Osteoblast (primary cell): ENCODE measurements around the gene CXorf65. TPM values are rescaled to one million over a fixed set of nuclear protein-coding genes. Genes with fewer than 3 reads are reported as not detected.

Experiments
- DNase-seq: peaks from one replicate; pipeline ENCODE4 v3.0.0; 2011; ENCODE audit warnings: low spot score, mixed read lengths; ENCODE audit not compliant: insufficient read length; ENCODE audit errors: missing footprints
- H2AFZ ChIP-seq: 2 replicates; pipeline ENCODE4 v1.6.0; 2011; ENCODE audit warnings: mild to moderate bottlenecking, low read length
- H3K27ac ChIP-seq: 2 replicates; pipeline ENCODE4 v1.5.1; 2011; ENCODE audit warnings: mild to moderate bottlenecking, low read depth, low read length, moderate library complexity
- H3K27me3 ChIP-seq: 2 replicates; pipeline ENCODE4 v1.6.0; 2012; ENCODE audit warnings: mild to moderate bottlenecking, control low read depth, inconsistent platforms, low read length, moderate library complexity; ENCODE audit not compliant: insufficient read depth
- H3K36me3 ChIP-seq: 2 replicates; pipeline ENCODE4 v1.5.1; 2011; ENCODE audit warnings: mild to moderate bottlenecking, low read length, control low read depth, moderate library complexity; ENCODE audit not compliant: insufficient read depth
- H3K4me1 ChIP-seq: 2 replicates; pipeline ENCODE4 v1.5.1; 2011; ENCODE audit warnings: mild to moderate bottlenecking, low read length, control low read depth, moderate library complexity; ENCODE audit not compliant: insufficient read depth
- H3K4me2 ChIP-seq: 2 replicates; pipeline ENCODE4 v1.6.0; 2011; ENCODE audit warnings: mild to moderate bottlenecking, low read length; ENCODE audit not compliant: insufficient read depth
- H3K4me3 ChIP-seq: fragments of 200-600 bp; sonication (generic); 3 replicates; pipeline ENCODE4 v1.5.1; 2012; ENCODE audit warnings: mild to moderate bottlenecking, low read length, inconsistent platforms; ENCODE audit not compliant: insufficient read depth
- H3K79me2 ChIP-seq: 2 replicates; pipeline ENCODE4 v1.6.0; 2012; ENCODE audit warnings: mild to moderate bottlenecking, low read length, control low read depth, inconsistent platforms; ENCODE audit not compliant: insufficient read depth
- H3K9me3 ChIP-seq: 2 replicates; pipeline ENCODE4 v1.5.1; 2011; ENCODE audit warnings: low read depth, low read length, control low read depth
- H4K20me1 ChIP-seq: 2 replicates; pipeline ENCODE4 v1.6.0; 2012; ENCODE audit warnings: mild to moderate bottlenecking, low read length, control low read depth; ENCODE audit not compliant: insufficient read depth
- total RNA-seq: library from RNA; depleted of rRNA; stranded (reverse); fragments of >200 nt; gene quantifications from 2 replicates; pipeline ENCODE4 v1.2.3, GENCODE V29; 2012
- TF ChIP-seq, protein P1 (sequence below): IDR thresholded peaks from 2 replicates; pipeline ENCODE4 v1.5.1; 2011; ENCODE audit warnings: mild to moderate bottlenecking, low read depth, low read length, moderate library complexity; ENCODE audit errors: extremely low read depth

CXorf65 gene
- total RNA-seq, 1 donor: not detected

- Histone ChIP-seq H3K36me3 (no peaks in the 10 kb centered on the region), H3K27ac (no peak overlapping the region), H4K20me1 (no peaks in the 10 kb centered on the region), H3K9me3 (no peaks in the 10 kb centered on the region), H3K4me2 (no peak overlapping the region), H3K4me1 (peaks cover 4% of the 10 kb centered on the region), H3K79me2 (no peaks in the 10 kb centered on the region), H3K4me3 (no peak overlapping the region), H3K27me3 (peaks cover under 1% of the 10 kb centered on the region), H2AFZ (no peak overlapping the region)
- no peak for DNase-seq
- TF ChIP-seq, protein P1, sequence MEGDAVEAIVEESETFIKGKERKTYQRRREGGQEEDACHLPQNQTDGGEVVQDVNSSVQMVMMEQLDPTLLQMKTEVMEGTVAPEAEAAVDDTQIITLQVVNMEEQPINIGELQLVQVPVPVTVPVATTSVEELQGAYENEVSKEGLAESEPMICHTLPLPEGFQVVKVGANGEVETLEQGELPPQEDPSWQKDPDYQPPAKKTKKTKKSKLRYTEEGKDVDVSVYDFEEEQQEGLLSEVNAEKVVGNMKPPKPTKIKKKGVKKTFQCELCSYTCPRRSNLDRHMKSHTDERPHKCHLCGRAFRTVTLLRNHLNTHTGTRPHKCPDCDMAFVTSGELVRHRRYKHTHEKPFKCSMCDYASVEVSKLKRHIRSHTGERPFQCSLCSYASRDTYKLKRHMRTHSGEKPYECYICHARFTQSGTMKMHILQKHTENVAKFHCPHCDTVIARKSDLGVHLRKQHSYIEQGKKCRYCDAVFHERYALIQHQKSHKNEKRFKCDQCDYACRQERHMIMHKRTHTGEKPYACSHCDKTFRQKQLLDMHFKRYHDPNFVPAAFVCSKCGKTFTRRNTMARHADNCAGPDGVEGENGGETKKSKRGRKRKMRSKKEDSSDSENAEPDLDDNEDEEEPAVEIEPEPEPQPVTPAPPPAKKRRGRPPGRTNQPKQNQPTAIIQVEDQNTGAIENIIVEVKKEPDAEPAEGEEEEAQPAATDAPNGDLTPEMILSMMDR: no peak
Observed at GRCh38 chrX:71091263-71091662, 15.3 kb downstream of the CXorf65 start.

DNA sequence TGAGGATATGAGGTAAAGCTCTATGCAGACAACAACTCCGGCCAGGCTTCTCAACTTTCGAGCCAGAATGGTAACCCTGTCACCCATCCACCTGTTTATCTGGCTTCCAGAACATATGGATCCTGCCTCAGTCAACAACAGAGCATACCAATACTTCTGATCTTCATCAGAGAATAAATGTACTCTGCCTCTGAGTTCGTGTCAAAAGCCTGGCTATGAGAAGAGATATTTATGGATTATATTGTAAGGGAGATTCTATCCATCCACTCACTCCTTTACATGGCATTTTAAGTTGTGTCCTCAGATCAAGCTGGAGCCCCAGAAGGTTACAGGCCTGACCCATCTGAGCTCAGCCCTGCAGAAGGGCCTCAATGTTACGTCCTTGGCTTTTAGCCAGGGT, 20.6 kb downstream of the CXorf65 start:
- no peak overlapping the region for H2AFZ ChIP-seq
- no peaks in the 10 kb centered on the region for H4K20me1 ChIP-seq
- DNase-seq: no peak
- H3K79me2 ChIP-seq: no peaks in the 10 kb centered on the region
- H3K36me3 ChIP-seq: no peaks in the 10 kb centered on the region
- H3K27me3 ChIP-seq: peaks cover 19% of the 10 kb centered on the region
- TF ChIP-seq, protein P1: no peak
- no peak overlapping the region for H3K27ac ChIP-seq
- H3K4me3 ChIP-seq: no peak overlapping the region
- H3K9me3 ChIP-seq: no peaks in the 10 kb centered on the region
- peaks cover 9% of the 10 kb centered on the region for H3K4me1 ChIP-seq
- no peak overlapping the region for H3K4me2 ChIP-seq

DNA sequence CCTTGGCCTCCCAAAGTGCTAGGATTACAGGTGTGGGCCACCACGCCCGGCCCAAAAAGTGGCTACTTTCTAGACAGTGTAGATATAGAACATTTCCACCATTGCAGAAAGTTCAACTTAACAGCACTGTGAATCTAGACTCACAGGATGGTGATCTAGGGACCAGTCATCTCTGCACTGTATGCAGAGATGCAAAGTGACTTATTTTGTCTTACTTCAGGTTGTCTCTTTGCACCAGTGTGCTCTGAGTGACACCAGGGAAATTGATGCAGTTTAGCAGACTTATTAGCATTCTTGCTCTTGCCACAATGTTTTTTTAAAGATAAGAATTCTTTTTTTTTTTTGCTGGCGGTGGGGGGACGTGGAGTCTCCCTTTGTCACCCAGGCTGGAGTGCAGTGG, 23.7 kb downstream of the CXorf65 start:
- H2AFZ ChIP-seq: no peak overlapping the region
- no peak overlapping the region for H3K4me3 ChIP-seq
- H3K36me3 ChIP-seq: no peaks in the 10 kb centered on the region
- DNase-seq: no peak
- H3K4me2 ChIP-seq: no peak overlapping the region
- no peak overlapping the region for H3K27ac ChIP-seq
- H3K4me1 ChIP-seq: peaks cover 9% of the 10 kb centered on the region
- H3K9me3 ChIP-seq: no peaks in the 10 kb centered on the region
- TF ChIP-seq, protein P1: no peak
- H3K79me2 ChIP-seq: no peaks in the 10 kb centered on the region
- peaks cover 24% of the 10 kb centered on the region for H3K27me3 ChIP-seq
- no peaks in the 10 kb centered on the region for H4K20me1 ChIP-seq

GRCh38 chrX:71082124-71082647, 24.4 kb downstream of the CXorf65 start:
- H3K4me1 ChIP-seq: peaks cover 9% of the 10 kb centered on the region
- H3K27me3 ChIP-seq: peaks cover 24% of the 10 kb centered on the region
- no peak overlapping the region for H3K4me2 ChIP-seq
- no peak for DNase-seq
- H3K9me3 ChIP-seq: no peaks in the 10 kb centered on the region
- H3K27ac ChIP-seq: no peak overlapping the region
- no peaks in the 10 kb centered on the region for H4K20me1 ChIP-seq
- no peak overlapping the region for H3K4me3 ChIP-seq
- no peaks in the 10 kb centered on the region for H3K79me2 ChIP-seq
- TF ChIP-seq, protein P1: no peak
- H2AFZ ChIP-seq: no peak overlapping the region
- no peaks in the 10 kb centered on the region for H3K36me3 ChIP-seq
